ENCODE measurements around the gene DAP. TPM values are rescaled to one million over a fixed set of nuclear protein-coding genes. Genes with fewer than 3 reads are reported as not detected.

DAP gene
- total and polyA plus RNA-seq, 2 experiments from 2014 or later = 35.7 to 37.6 TPM

DNA sequence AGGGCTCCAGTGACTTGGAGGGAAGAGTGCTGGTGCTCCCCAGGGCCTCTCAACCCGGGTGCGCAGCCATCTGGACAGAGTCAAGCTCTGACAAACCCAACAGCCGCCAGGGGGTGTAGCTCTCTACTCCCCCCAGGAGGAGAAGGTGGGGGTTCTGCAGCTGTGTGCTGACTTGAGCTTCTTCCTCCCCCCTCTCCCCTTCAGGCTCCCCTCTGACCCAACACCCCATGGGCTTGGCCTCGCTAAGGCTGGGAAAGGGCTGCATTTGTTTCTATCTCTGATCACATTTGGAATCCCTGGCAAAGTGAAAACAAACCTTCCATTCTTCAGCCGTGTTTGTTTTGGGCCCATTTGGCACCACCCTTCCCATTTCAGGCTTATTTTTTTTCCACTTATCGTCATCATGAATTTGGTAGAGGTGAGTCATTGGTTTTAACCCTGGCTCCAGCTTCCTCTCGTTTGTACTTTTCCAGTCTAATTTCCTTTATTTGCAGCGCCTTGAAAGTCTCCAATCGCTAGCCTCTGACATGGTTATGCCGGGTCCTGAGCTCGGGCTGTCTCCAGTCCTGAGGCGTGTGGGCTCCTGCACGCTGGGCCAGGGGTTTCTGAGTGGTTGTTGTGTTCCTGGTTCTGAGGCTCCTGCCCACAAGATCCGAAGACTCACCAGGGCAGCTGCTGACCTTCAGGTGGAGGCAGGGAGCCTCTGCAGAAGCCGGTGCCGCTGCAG lies 36.1 kb downstream of the DAP start:
- H3K27ac Mint-ChIP-seq = no peak overlapping the region; the same call in 1 of the 2 replicates
- Histone ChIP-seq H3K36me3 (ENCODE audit: insufficient read depth) (no peaks in the 10 kb centered on the region), H3K27me3 (ENCODE audit: insufficient read depth) (no peaks in the 10 kb centered on the region), H3K79me2 (replicated peaks; ENCODE audit: insufficient read depth) (no peaks in the 10 kb centered on the region), H3K4me1 (ENCODE audit: insufficient read depth) (no peaks in the 10 kb centered on the region), H3K9me2 (ENCODE audit: insufficient read depth) (0 out of 2 replicates have a peak, but pooled peaks cover 11% of the 10 kb centered on the region), H3K4me2 (no peak overlapping the region), H3K27ac (ENCODE audit: low read depth) (no peak overlapping the region), H3F3A (replicated peaks; ENCODE audit: low read depth) (no peaks in the 10 kb centered on the region), H2AFZ (no peak overlapping the region), H3K4me3 (no peak overlapping the region), H4K20me1 (replicated peaks; ENCODE audit: insufficient read depth) (no peaks in the 10 kb centered on the region; the same call in 1 of the 2 replicates)
- TF ChIP-seq JUNB (IDR thresholded peaks at IDR 0.05; ENCODE audit: unreplicated experiment) (no peak), EZH2 (IDR thresholded peaks at IDR 0.05; ENCODE audit: low read depth, unreplicated experiment) (no peak), POLR2AphosphoS5 (IDR thresholded peaks at IDR 0.05; ENCODE audit: low read depth) (no peak), NANOG (IDR thresholded peaks at IDR 0.05; ENCODE audit: borderline replicate concordance) (no peak)
- TF ChIP-seq, protein P1, sequence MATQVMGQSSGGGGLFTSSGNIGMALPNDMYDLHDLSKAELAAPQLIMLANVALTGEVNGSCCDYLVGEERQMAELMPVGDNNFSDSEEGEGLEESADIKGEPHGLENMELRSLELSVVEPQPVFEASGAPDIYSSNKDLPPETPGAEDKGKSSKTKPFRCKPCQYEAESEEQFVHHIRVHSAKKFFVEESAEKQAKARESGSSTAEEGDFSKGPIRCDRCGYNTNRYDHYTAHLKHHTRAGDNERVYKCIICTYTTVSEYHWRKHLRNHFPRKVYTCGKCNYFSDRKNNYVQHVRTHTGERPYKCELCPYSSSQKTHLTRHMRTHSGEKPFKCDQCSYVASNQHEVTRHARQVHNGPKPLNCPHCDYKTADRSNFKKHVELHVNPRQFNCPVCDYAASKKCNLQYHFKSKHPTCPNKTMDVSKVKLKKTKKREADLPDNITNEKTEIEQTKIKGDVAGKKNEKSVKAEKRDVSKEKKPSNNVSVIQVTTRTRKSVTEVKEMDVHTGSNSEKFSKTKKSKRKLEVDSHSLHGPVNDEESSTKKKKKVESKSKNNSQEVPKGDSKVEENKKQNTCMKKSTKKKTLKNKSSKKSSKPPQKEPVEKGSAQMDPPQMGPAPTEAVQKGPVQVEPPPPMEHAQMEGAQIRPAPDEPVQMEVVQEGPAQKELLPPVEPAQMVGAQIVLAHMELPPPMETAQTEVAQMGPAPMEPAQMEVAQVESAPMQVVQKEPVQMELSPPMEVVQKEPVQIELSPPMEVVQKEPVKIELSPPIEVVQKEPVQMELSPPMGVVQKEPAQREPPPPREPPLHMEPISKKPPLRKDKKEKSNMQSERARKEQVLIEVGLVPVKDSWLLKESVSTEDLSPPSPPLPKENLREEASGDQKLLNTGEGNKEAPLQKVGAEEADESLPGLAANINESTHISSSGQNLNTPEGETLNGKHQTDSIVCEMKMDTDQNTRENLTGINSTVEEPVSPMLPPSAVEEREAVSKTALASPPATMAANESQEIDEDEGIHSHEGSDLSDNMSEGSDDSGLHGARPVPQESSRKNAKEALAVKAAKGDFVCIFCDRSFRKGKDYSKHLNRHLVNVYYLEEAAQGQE (IDR thresholded peaks at IDR 0.05; ENCODE audit: unreplicated experiment) = no peak
- TF ChIP-seq, protein P2, sequence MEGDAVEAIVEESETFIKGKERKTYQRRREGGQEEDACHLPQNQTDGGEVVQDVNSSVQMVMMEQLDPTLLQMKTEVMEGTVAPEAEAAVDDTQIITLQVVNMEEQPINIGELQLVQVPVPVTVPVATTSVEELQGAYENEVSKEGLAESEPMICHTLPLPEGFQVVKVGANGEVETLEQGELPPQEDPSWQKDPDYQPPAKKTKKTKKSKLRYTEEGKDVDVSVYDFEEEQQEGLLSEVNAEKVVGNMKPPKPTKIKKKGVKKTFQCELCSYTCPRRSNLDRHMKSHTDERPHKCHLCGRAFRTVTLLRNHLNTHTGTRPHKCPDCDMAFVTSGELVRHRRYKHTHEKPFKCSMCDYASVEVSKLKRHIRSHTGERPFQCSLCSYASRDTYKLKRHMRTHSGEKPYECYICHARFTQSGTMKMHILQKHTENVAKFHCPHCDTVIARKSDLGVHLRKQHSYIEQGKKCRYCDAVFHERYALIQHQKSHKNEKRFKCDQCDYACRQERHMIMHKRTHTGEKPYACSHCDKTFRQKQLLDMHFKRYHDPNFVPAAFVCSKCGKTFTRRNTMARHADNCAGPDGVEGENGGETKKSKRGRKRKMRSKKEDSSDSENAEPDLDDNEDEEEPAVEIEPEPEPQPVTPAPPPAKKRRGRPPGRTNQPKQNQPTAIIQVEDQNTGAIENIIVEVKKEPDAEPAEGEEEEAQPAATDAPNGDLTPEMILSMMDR (conservative IDR thresholded peaks at IDR 0.05; ENCODE audit: low read depth in 2 of 2) = peak; percentile 32 to 40
- TF ChIP-seq, protein P3, sequence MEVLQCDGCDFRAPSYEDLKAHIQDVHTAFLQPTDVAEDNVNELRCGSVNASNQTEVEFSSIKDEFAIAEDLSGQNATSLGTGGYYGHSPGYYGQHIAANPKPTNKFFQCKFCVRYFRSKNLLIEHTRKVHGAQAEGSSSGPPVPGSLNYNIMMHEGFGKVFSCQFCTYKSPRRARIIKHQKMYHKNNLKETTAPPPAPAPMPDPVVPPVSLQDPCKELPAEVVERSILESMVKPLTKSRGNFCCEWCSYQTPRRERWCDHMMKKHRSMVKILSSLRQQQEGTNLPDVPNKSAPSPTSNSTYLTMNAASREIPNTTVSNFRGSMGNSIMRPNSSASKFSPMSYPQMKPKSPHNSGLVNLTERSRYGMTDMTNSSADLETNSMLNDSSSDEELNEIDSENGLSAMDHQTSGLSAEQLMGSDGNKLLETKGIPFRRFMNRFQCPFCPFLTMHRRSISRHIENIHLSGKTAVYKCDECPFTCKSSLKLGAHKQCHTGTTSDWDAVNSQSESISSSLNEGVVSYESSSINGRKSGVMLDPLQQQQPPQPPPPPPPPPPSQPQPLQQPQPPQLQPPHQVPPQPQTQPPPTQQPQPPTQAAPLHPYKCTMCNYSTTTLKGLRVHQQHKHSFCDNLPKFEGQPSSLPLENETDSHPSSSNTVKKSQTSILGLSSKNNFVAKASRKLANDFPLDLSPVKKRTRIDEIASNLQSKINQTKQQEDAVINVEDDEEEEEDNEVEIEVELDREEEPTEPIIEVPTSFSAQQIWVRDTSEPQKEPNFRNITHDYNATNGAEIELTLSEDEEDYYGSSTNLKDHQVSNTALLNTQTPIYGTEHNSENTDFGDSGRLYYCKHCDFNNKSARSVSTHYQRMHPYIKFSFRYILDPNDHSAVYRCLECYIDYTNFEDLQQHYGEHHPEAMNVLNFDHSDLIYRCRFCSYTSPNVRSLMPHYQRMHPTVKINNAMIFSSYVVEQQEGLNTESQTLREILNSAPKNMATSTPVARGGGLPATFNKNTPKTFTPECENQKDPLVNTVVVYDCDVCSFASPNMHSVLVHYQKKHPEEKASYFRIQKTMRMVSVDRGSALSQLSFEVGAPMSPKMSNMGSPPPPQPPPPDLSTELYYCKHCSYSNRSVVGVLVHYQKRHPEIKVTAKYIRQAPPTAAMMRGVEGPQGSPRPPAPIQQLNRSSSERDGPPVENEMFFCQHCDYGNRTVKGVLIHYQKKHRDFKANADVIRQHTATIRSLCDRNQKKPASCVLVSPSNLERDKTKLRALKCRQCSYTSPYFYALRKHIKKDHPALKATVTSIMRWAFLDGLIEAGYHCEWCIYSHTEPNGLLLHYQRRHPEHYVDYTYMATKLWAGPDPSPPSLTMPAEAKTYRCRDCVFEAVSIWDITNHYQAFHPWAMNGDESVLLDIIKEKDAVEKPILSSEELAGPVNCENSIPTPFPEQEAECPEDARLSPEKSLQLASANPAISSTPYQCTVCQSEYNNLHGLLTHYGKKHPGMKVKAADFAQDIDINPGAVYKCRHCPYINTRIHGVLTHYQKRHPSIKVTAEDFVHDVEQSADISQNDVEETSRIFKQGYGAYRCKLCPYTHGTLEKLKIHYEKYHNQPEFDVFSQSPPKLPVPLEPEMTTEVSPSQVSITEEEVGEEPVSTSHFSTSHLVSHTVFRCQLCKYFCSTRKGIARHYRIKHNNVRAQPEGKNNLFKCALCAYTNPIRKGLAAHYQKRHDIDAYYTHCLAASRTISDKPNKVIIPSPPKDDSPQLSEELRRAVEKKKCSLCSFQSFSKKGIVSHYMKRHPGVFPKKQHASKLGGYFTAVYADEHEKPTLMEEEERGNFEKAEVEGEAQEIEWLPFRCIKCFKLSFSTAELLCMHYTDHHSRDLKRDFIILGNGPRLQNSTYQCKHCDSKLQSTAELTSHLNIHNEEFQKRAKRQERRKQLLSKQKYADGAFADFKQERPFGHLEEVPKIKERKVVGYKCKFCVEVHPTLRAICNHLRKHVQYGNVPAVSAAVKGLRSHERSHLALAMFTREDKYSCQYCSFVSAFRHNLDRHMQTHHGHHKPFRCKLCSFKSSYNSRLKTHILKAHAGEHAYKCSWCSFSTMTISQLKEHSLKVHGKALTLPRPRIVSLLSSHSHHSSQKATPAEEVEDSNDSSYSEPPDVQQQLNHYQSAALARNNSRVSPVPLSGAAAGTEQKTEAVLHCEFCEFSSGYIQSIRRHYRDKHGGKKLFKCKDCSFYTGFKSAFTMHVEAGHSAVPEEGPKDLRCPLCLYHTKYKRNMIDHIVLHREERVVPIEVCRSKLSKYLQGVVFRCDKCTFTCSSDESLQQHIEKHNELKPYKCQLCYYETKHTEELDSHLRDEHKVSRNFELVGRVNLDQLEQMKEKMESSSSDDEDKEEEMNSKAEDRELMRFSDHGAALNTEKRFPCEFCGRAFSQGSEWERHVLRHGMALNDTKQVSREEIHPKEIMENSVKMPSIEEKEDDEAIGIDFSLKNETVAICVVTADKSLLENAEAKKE (CRISPR knock-in tag; IDR thresholded peaks at IDR 0.05) = no peak
- H3K9me3 Mint-ChIP-seq = no peaks in the 10 kb centered on the region
- peaks cover 3% of the 10 kb centered on the region; the same call in 1 of the 3 replicates for H3K36me3 Mint-ChIP-seq (ENCODE audit: low read depth)
- ATAC-seq (peak; percentile 82), DNase-seq (ENCODE audit: low spot score) (peak; percentile 54)
- no peaks in the 10 kb centered on the region for H3K27me3 Mint-ChIP-seq (ENCODE audit: insufficient read depth, low read depth, poor library complexity)
- peaks cover 6% of the 10 kb centered on the region; the same call in 2 of the 3 replicates for H3K4me1 Mint-ChIP-seq
- no peak overlapping the region for H3K4me3 Mint-ChIP-seq
